Upper lobe of right lung (tissue), 1 donor: ENCODE measurements around the gene CELF6. TPM values are rescaled to one million over a fixed set of nuclear protein-coding genes. Genes with fewer than 3 reads are reported as not detected.

ENCODE experiments used
- ATAC-seq: fragments of 200-7000 bp; cut with Tn5 transposase; one replicate; pipeline ENCODE4 v1.9.1; 2020; ENCODE audit warnings: mild to moderate bottlenecking, moderate library complexity
- DNase-seq: peaks from one replicate; pipeline ENCODE4 v3.0.0-alpha.2; 2020
- H3K27ac ChIP-seq: fragments of 200-600 bp; one replicate; pipeline ENCODE4 v1.8.0; 2022
- H3K27me3 ChIP-seq: fragments of 200-600 bp; one replicate; pipeline ENCODE4 v1.8.0; 2022; ENCODE audit warnings: mild to moderate bottlenecking
- H3K36me3 ChIP-seq: fragments of 200-600 bp; one replicate; pipeline ENCODE4 v1.8.0; 2022
- H3K4me1 ChIP-seq: fragments of 200-600 bp; one replicate; pipeline ENCODE4 v1.8.0; 2022
- H3K4me3 ChIP-seq: fragments of 200-600 bp; one replicate; pipeline ENCODE4 v1.8.0; 2022; ENCODE audit warnings: mild to moderate bottlenecking
- H3K9me3 ChIP-seq: fragments of 200-600 bp; one replicate; pipeline ENCODE4 v1.8.0; 2022
- CTCF ChIP-seq: fragments of 200-600 bp; IDR thresholded peaks from one replicate; pipeline ENCODE4 v1.8.0; 2022; ENCODE audit warnings: antibody characterized with exemption
- intact Hi-C: fragments of 100-400 bp; cut with DNase I; formaldehyde crosslinking; loops from one replicate; pipeline ENCODE4 v1.11.0; 2022
- total RNA-seq: library from RNA; stranded (reverse); fragmentation: NEBNext Ultra II Directional; extraction: Animal tissue kit (Norgen Biotek cat#: 25700); gene quantifications from one replicate; pipeline ENCODE4 v1.2.1, GENCODE V29; 2021
- donor health status: DM: no; HTN: yes; CAD: no; lungs with severe emphysema.

Gene CELF6
- total RNA-seq, 1 donor from 2014 or later, result 5.4 TPM

GRCh38 chr15:72344602-72345001 lies 24.6 kb upstream of the CELF6 start:
- TF ChIP-seq CTCF, result no peak
- Histone ChIP-seq H3K27ac (no peak overlapping the region), H3K4me1 (no peaks in the 10 kb centered on the region), H3K4me3 (no peak overlapping the region), H3K36me3 (peaks cover 65% of the 10 kb centered on the region), H3K9me3 (no peaks in the 10 kb centered on the region), H3K27me3 (no peaks in the 10 kb centered on the region)
- no peak for DNase-seq
- no peak for ATAC-seq
- intact Hi-C loops, result no loop called here

GRCh38 chr15:72342385-72342784 lies 22.4 kb upstream of the CELF6 start:
- Histone ChIP-seq H3K27ac (no peak overlapping the region), H3K4me1 (no peaks in the 10 kb centered on the region), H3K36me3 (peaks cover 48% of the 10 kb centered on the region), H3K4me3 (no peak overlapping the region), H3K9me3 (no peaks in the 10 kb centered on the region), H3K27me3 (no peaks in the 10 kb centered on the region)
- ATAC-seq (peak; percentile 14), DNase-seq (no peak)
- TF ChIP-seq CTCF, result peak; percentile 42
- intact Hi-C loops, result no loop called here

GRCh38 chr15:72341361-72341760 lies 21.4 kb upstream of the CELF6 start:
- intact Hi-C loops, result no loop called here
- Histone ChIP-seq H3K4me3 (no peak overlapping the region), H3K27ac (no peak overlapping the region), H3K4me1 (no peaks in the 10 kb centered on the region), H3K9me3 (no peaks in the 10 kb centered on the region), H3K36me3 (peaks cover 40% of the 10 kb centered on the region), H3K27me3 (no peaks in the 10 kb centered on the region)
- DNase-seq (no peak), ATAC-seq (no peak)
- TF ChIP-seq CTCF, result no peak

GRCh38 chr15:72340366-72340765 lies 20.4 kb upstream of the CELF6 start:
- H3K36me3 ChIP-seq, result peaks cover 30% of the 10 kb centered on the region
- no peak for TF ChIP-seq CTCF

GRCh38 chr15:72339777-72340177 lies 19.8 kb upstream of the CELF6 start:
- DNase-seq, result no peak
- no peaks in the 10 kb centered on the region for H3K4me1 ChIP-seq
- H3K27ac ChIP-seq, result no peak overlapping the region
- H3K4me3 ChIP-seq, result no peak overlapping the region
- H3K9me3 ChIP-seq, result no peaks in the 10 kb centered on the region
- no peaks in the 10 kb centered on the region for H3K27me3 ChIP-seq
- peak; percentile 78 for ATAC-seq
- H3K36me3 ChIP-seq, result peaks cover 24% of the 10 kb centered on the region
- TF ChIP-seq CTCF, result no peak
- intact Hi-C loops, result no loop called here

More at GRCh38 chr15:72340366-72340765, 20.4 kb upstream of the CELF6 start:
- H3K27ac ChIP-seq, result no peak overlapping the region
- DNase-seq (no peak), ATAC-seq (no peak)
- no peaks in the 10 kb centered on the region for H3K27me3 ChIP-seq
- H3K9me3 ChIP-seq, result no peaks in the 10 kb centered on the region
- intact Hi-C loops, result no loop called here
- H3K4me1 ChIP-seq, result no peaks in the 10 kb centered on the region
- H3K4me3 ChIP-seq, result no peak overlapping the region
